GM23338 (cell line): ENCODE data around the gene PHYHIPL.

Source experiments
- CTCF ChIP-seq, 2 experiments: fragments of 200-600 bp in 1 of 2; sonication (generic) in 1 of 2; conservative IDR thresholded peaks; 2 replicates each; pipeline versions ENCODE4 v1.5.1 to v1.6.1; 2016 to 2017; ENCODE audit warnings: antibody characterized with exemption in 2 of 2, low read depth in 2 of 2, mild to moderate bottlenecking in 2 of 2, moderate library complexity in 1 of 2
- EZH2 ChIP-seq: fragments of 200-600 bp; sonication (generic); IDR thresholded peaks from one replicate; pipeline ENCODE4 v1.8.0; 2017; ENCODE audit warnings: antibody characterized with exemption, mild to moderate bottlenecking, low read depth; ENCODE audit not compliant: unreplicated experiment
- EZH2phosphoT487 ChIP-seq: fragments of 200-600 bp; sonication (generic); IDR thresholded peaks from one replicate; pipeline ENCODE4 v1.8.1; 2018; ENCODE audit warnings: antibody characterized with exemption; ENCODE audit not compliant: unreplicated experiment
- JUNB ChIP-seq: IDR thresholded peaks from one replicate; pipeline ENCODE4 v1.6.1; 2016; ENCODE audit warnings: antibody characterized with exemption; ENCODE audit not compliant: unreplicated experiment
- POLR2AphosphoS5 ChIP-seq: IDR thresholded peaks from 2 replicates; pipeline ENCODE4 v1.6.1; 2016; ENCODE audit warnings: antibody characterized with exemption, low read depth
- REST ChIP-seq: IDR thresholded peaks from one replicate; pipeline ENCODE4 v1.6.1; 2018; ENCODE audit warnings: antibody characterized with exemption; ENCODE audit not compliant: unreplicated experiment
- STAT1 ChIP-seq: IDR thresholded peaks from one replicate; pipeline ENCODE4 v1.6.1; 2016; ENCODE audit warnings: antibody characterized with exemption; ENCODE audit not compliant: unreplicated experiment
- ZNF331 ChIP-seq: fragments of 250-450 bp; sonication (Bioruptor Pico); IDR thresholded peaks from 2 replicates; pipeline ENCODE4 v1.5.0; 2020; ENCODE audit warnings: low read depth, mild to moderate bottlenecking, moderate library complexity

GRCh38 chr10:59266321-59266720 lies 89.9 kb downstream of the PHYHIPL start:
- TF ChIP-seq POLR2AphosphoS5 (no peak), CTCF (conservative IDR thresholded peaks at IDR 0.05; ENCODE audit: low read depth in 2 of 2) (no peak), STAT1 (no peak), EZH2phosphoT487 (no peak), ZNF331 (CRISPR knock-in tag) (no peak), JUNB (no peak), EZH2 (no peak), REST (no peak)
